ENCODE results near the gene DNAH2. TPM values are rescaled to one million over a fixed set of nuclear protein-coding genes. Genes with fewer than 3 reads are reported as not detected.

The DNAH2 gene
- total and polyA plus RNA-seq, 2 of the 4 experiments (the other 2 are of a cell fraction) = under 0.01 to 0.02 TPM

DNA sequence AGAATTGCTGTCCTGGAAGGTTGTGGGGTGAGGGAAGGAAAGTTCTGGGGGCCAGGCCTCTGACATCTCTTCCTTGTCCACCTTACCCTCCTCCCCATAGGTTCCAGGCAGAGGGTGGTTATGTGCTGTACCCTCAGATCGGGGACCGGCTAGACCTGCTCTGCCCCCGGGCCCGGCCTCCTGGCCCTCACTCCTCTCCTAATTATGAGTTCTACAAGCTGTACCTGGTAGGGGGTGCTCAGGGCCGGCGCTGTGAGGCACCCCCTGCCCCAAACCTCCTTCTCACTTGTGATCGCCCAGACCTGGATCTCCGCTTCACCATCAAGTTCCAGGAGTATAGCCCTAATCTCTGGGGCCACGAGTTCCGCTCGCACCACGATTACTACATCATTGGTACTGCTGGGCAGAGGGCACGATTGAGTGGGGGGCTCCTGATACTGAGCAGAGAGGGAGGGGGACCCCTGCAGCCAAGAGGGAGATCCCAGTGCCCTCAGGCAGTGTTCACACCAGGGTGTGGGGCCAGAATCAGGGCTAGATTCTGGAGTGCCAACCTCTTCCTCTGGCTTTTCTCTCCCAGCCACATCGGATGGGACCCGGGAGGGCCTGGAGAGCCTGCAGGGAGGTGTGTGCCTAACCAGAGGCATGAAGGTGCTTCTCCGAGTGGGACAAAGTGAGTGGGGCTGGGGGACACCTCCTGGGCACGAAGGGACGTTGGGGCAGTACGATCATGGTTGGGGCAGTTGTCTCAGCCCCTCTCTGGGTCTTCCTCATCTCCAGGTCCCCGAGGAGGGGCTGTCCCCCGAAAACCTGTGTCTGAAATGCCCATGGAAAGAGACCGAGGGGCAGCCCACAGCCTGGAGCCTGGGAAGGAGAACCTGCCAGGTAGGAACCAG is 9.4 kb upstream of the DNAH2 start:
- DNase-seq (no peak), ATAC-seq (ENCODE audit: low read depth) (no peak)
- Histone ChIP-seq H2AK9ac (replicated peaks; ENCODE audit: low read depth, low read length, poor library complexity) (no peak overlapping the region), H4K8ac (ENCODE audit: low read depth in 2 of 2, low read length in 2 of 2) (no peak overlapping the region), H3K14ac (replicated peaks; ENCODE audit: low read depth, low read length) (no peak overlapping the region), H2BK120ac (ENCODE audit: low read depth, low read length) (no peak overlapping the region), H3K4me2 (ENCODE audit: low read depth, low read length) (no peak overlapping the region), H2BK15ac (ENCODE audit: low read depth, low read length) (no peak overlapping the region), H3K4me1 (ENCODE audit: control insufficient read depth, insufficient read depth, low read length) (peaks cover 3% of the 10 kb centered on the region; the same call in 1 of the 2 replicates), H3K9me1 (ENCODE audit: insufficient read depth, low read length) (no peaks in the 10 kb centered on the region), H4K5ac (ENCODE audit: low read depth, low read length) (no peak overlapping the region), H3K36me3 (ENCODE audit: control insufficient read depth, insufficient read depth, low read length) (no peaks in the 10 kb centered on the region), H2AFZ (replicated peaks; ENCODE audit: low read length, poor library complexity) (no peak overlapping the region), H3K18ac (ENCODE audit: low read depth, low read length) (no peak overlapping the region), H3K23ac (ENCODE audit: low read depth, low read length) (no peak overlapping the region), H3K27ac (ENCODE audit: insufficient read depth, low read length) (no peak overlapping the region), H4K91ac (ENCODE audit: insufficient read depth, low read depth, low read length) (no peak overlapping the region), H2AK5ac (ENCODE audit: low read depth, low read length) (no peak overlapping the region), H3K9me3 (ENCODE audit: control insufficient read depth, insufficient read depth, low read length) (no peaks in the 10 kb centered on the region), H3K4ac (ENCODE audit: low read depth, low read length) (no peak overlapping the region), H2BK5ac (ENCODE audit: low read depth, low read length, poor library complexity, severe bottlenecking) (no peak overlapping the region), H3K56ac (ENCODE audit: extremely low read depth, insufficient read depth, low read length) (no peak overlapping the region), H3K27me3 (ENCODE audit: control insufficient read depth, insufficient read depth, low read length) (peaks cover 63% of the 10 kb centered on the region), H3K4me3 (ENCODE audit: insufficient read depth, low read depth, low read length) (no peak overlapping the region), H4K20me1 (ENCODE audit: insufficient read depth, low read length) (no peaks in the 10 kb centered on the region), H3K9ac (ENCODE audit: low read depth, low read length) (no peak overlapping the region), H2BK20ac (ENCODE audit: low read depth, low read length) (no peak overlapping the region), H3K79me1 (ENCODE audit: low read depth in 1 of 2, low read length in 2 of 2) (no peaks in the 10 kb centered on the region)
- 50% methylated on average over 2 of the region's 22 CpGs; no CpG with 5 or more reads in 1 of the 2 experiments for WGBS, 2 experiments (ENCODE audit: extremely low coverage in 2 of 2, insufficient read length in 1 of 2)
- CTCF ChIA-PET = no interaction called here
- intact Hi-C loops (cut with micrococcal nuclease) (no loop called here), in situ Hi-C loops (cut with MboI; ENCODE audit: low sequenced_read_pairs) (no loop called here), dilution Hi-C loops (cut with HindIII; ENCODE audit: low sequenced_read_pairs, unreplicated experiment) (no loop called here)
- no TSS peak for BruUV-seq (replicated peaks)
- POLR2A ChIA-PET (ENCODE audit: unreplicated experiment) = no interaction called here
- TF ChIP-seq, protein P1, sequence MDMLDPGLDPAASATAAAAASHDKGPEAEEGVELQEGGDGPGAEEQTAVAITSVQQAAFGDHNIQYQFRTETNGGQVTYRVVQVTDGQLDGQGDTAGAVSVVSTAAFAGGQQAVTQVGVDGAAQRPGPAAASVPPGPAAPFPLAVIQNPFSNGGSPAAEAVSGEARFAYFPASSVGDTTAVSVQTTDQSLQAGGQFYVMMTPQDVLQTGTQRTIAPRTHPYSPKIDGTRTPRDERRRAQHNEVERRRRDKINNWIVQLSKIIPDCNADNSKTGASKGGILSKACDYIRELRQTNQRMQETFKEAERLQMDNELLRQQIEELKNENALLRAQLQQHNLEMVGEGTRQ (IDR thresholded peaks at IDR 0.05; ENCODE audit: low read depth, low read length) = no peak
- TF ChIP-seq BHLHE40 (IDR thresholded peaks at IDR 0.05; ENCODE audit: low read depth, low read length) (no peak), RCOR1 (IDR thresholded peaks at IDR 0.05; ENCODE audit: insufficient replicate concordance, low read length) (no peak), POLR2A (IDR thresholded peaks at IDR 0.05; ENCODE audit: low read depth, low read length) (no peak), FOS (IDR thresholded peaks at IDR 0.05; ENCODE audit: low read depth, low read length) (no peak), SMC3 (IDR thresholded peaks at IDR 0.05; ENCODE audit: low read depth, low read length) (no peak), CEBPB (IDR thresholded peaks at IDR 0.05; ENCODE audit: low read depth, low read length) (no peak), RAD21 (IDR thresholded peaks at IDR 0.05; ENCODE audit: low read length) (no peak), NFE2L2 (IDR thresholded peaks at IDR 0.05; ENCODE audit: low read depth, low read length) (no peak), MAFK (IDR thresholded peaks at IDR 0.05; ENCODE audit: low read depth, low read length) (no peak), MXI1 (IDR thresholded peaks at IDR 0.05; ENCODE audit: borderline replicate concordance, low read depth, low read length) (no peak)
- TF ChIP-seq, protein P2, sequence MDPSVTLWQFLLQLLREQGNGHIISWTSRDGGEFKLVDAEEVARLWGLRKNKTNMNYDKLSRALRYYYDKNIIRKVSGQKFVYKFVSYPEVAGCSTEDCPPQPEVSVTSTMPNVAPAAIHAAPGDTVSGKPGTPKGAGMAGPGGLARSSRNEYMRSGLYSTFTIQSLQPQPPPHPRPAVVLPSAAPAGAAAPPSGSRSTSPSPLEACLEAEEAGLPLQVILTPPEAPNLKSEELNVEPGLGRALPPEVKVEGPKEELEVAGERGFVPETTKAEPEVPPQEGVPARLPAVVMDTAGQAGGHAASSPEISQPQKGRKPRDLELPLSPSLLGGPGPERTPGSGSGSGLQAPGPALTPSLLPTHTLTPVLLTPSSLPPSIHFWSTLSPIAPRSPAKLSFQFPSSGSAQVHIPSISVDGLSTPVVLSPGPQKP (IDR thresholded peaks at IDR 0.05; ENCODE audit: borderline replicate concordance, low read depth, low read length) = no peak
- TF ChIP-seq, protein P3, sequence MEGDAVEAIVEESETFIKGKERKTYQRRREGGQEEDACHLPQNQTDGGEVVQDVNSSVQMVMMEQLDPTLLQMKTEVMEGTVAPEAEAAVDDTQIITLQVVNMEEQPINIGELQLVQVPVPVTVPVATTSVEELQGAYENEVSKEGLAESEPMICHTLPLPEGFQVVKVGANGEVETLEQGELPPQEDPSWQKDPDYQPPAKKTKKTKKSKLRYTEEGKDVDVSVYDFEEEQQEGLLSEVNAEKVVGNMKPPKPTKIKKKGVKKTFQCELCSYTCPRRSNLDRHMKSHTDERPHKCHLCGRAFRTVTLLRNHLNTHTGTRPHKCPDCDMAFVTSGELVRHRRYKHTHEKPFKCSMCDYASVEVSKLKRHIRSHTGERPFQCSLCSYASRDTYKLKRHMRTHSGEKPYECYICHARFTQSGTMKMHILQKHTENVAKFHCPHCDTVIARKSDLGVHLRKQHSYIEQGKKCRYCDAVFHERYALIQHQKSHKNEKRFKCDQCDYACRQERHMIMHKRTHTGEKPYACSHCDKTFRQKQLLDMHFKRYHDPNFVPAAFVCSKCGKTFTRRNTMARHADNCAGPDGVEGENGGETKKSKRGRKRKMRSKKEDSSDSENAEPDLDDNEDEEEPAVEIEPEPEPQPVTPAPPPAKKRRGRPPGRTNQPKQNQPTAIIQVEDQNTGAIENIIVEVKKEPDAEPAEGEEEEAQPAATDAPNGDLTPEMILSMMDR (conservative IDR thresholded peaks at IDR 0.05; ENCODE audit: low read depth, low read length) = no peak
